ENCODE measurements around the gene EPHX1. TPM values are rescaled to one million over a fixed set of nuclear protein-coding genes. Genes with fewer than 3 reads are reported as not detected.

EPHX1 gene
- total RNA-seq, 1 donor = 31.5 TPM

DNA sequence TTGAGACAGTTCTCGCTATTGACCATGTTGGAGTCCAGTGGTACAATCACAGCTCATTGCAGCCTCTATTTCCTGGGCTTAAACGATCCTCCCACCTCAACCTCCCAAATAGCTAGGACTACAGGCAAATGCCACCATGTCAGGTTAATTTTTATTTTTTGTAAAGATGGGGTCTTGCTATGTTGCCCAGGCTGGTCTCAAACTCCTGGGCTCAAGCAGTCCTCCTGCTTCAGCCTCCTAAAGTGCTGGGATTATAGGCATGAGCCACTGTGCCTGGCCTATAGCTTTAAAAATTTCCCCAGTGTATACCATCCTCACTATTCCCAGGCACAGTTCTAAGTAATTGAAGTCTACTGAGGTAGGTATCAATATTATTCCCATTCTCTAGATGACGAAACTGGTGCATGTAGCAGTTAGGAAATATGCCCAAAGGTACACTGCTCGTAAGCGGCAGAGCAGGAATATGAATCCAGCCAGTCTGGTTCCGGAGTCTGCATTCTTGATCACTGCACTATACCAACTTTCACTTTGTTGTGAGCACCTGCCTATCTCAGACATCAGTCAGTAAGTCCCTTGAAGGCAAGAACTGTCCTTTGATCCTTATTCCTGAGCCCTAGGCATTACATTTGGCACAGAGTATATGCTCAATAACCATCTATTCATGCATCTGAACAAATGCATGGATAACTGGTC, 43.8 kb upstream of the EPHX1 start:
- H3K4me3 ChIP-seq (ENCODE audit: low read depth, low read length) = no peak overlapping the region
- TF ChIP-seq, protein P1, sequence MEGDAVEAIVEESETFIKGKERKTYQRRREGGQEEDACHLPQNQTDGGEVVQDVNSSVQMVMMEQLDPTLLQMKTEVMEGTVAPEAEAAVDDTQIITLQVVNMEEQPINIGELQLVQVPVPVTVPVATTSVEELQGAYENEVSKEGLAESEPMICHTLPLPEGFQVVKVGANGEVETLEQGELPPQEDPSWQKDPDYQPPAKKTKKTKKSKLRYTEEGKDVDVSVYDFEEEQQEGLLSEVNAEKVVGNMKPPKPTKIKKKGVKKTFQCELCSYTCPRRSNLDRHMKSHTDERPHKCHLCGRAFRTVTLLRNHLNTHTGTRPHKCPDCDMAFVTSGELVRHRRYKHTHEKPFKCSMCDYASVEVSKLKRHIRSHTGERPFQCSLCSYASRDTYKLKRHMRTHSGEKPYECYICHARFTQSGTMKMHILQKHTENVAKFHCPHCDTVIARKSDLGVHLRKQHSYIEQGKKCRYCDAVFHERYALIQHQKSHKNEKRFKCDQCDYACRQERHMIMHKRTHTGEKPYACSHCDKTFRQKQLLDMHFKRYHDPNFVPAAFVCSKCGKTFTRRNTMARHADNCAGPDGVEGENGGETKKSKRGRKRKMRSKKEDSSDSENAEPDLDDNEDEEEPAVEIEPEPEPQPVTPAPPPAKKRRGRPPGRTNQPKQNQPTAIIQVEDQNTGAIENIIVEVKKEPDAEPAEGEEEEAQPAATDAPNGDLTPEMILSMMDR (IDR thresholded peaks at IDR 0.05; ENCODE audit: insufficient read depth, low read depth, low read length) = no peak
- DNase-seq (ENCODE audit: low read depth) = no peak

DNA sequence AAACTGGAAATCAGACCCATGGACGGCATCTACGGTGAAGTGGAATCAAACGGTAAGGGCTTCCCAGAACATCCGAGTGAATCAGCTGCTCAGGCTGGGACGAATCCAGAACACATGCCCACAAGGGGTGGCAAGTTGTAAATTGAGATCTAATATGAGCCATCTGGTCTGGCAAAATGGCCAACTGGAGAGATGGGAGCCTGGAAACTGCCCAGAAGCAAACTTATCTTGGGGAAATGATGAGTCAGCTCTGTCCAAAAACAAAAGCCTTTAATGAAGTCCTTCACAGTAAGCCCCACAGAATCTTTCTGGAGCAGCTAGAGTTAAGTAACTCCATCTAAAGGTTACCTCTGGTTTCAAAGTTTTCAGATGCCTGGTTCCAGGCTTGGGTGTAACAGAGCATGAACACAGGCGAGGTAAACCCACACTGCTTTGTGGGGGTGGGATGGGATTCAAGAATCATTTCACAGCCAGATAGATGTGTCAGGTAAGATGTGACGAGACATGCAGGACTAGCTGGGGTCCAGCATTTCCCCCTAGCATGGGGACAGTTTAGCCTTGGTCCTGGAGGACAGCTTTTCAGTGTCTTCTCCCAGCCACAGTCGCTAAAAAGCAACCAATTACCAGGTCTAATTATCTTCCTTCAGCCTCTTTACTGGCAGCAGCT, 42.8 kb upstream of the EPHX1 start:
- DNase-seq (ENCODE audit: low read depth) = peak; percentile 98
- TF ChIP-seq, protein P1 (IDR thresholded peaks at IDR 0.05; ENCODE audit: insufficient read depth, low read depth, low read length) = no peak
- no peak overlapping the region for H3K4me3 ChIP-seq (ENCODE audit: low read depth, low read length)

DNA sequence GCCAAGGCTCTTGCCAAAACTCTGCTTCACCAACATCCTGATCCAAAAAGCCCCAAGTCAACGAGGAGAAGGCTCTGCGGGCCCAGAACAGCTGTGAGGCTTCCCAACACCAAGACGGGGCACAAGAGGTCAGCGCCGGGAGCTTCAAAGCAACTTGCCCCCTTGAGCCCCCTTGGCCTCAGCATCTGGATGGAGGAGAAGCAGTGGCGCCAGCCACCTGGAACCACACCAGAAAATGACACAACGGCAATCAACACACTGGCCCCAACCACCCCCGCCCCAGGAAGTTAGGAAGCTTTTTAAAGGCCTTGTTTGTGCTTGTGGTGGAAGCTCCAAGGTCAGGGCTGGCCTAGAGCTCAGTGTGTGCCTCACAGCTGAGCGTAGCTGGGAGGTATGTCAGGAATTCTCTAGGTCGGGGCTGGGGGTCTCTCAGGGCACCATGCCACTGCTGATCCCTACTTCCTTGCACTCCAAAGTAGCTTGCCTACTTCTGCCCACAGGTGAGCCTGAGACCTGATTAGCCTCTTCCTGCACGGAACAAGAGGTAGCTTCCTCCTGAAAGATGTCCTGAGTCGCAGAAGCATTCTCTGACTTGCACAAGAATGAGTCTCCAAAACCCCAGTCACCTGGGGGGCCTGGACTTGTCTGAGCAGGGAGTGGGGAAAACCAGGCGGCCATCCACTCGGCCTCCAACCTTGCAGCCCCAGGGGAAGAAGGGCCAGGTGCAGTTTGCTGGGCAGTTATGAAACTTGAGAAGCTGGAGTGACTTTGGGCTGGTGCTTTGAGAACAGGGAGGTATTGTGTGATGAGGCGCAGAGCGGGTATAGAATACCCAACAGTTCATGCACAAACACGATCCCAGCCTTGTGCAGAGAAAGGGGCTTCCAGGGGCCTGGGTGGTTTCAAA, 42.0 kb upstream of the EPHX1 start:
- peak; percentile 87 for DNase-seq (ENCODE audit: low read depth)
- no peak overlapping the region for H3K4me3 ChIP-seq (ENCODE audit: low read depth, low read length)
- TF ChIP-seq, protein P1 (IDR thresholded peaks at IDR 0.05; ENCODE audit: insufficient read depth, low read depth, low read length) = no peak

DNA sequence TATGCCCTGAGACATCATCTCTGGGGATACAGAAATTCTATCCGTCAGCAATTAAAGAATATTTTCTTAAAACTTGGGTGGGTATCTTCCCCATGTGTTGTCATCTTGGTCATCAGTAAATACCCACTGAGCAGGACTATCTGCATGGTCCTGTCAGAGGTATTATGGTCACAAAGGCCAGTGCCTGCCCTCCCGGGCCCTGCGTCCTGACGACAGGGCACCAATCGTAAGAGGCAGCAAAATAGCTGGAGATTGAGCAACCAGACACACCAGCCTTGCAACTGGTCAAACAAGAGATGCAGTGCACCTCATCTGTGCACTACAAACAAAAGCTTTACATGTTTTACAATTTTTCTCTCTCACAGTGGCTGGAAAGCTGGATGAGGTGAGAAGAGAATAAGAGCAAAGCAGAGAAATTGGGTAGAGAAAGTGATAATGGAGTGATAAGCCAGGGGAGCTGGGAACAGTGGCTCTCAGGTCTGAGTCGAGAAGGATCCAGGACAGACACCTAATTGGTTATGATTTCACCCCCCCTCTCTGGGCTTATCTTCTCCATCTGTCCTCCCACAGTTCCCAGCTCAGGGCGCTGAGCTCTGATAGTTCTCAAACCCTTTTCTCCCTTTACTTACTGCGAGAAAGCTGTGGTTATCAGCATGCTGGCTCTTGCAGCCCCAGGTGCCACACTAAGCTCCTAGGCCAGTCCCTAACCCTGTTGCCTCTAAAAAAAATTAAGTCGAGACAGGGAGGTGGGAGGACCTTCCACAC, 41.1 kb upstream of the EPHX1 start:
- TF ChIP-seq, protein P1 (IDR thresholded peaks at IDR 0.05; ENCODE audit: insufficient read depth, low read depth, low read length) = no peak
- DNase-seq (ENCODE audit: low read depth) = no peak

DNA sequence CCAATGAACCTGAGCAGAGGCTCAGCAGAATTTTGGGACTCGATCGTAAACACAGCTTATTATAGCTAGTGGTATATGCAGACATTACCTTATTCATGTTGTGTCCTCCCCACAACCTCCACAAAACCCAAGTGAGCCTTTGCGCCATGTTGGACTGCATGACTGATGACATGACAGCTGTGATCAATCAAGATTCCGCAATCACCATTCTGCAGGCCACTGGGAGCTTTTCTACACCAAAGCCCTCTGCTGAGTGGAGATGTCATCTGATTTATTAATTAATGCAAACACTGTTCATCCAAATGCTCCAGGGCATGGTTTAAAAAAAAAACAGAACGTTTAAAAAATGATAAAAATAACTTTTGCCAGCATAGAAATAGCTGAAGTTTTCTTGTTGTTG, 40.2 kb upstream of the EPHX1 start:
- no peak overlapping the region for H3K4me3 ChIP-seq (ENCODE audit: low read depth, low read length)
- DNase-seq (ENCODE audit: low read depth) = no peak
- TF ChIP-seq, protein P1 (IDR thresholded peaks at IDR 0.05; ENCODE audit: insufficient read depth, low read depth, low read length) = no peak

More for the DNA sequence above, 41.1 kb upstream of the EPHX1 start:
- no peak overlapping the region for H3K4me3 ChIP-seq (ENCODE audit: low read depth, low read length)
